DOHH2 (cell line): ENCODE measurements around the gene VPS37B.

Experiments used
- H3F3A ChIP-seq: fragments of 200-600 bp; sonication (generic), shearing (Covaris generic); 2 replicates; pipeline ENCODE4 v1.6.0; 2016; ENCODE audit warnings: antibody characterized with exemption, mild to moderate bottlenecking; ENCODE audit not compliant: control insufficient read depth, insufficient read depth
- H3K27ac ChIP-seq: fragments of 200-600 bp; sonication (generic); 2 replicates; pipeline ENCODE4 v1.5.1; 2014; ENCODE audit warnings: low read depth, mild to moderate bottlenecking, low read length, moderate library complexity
- H3K27me3 ChIP-seq: fragments of 200-600 bp; sonication (generic); 2 replicates; pipeline ENCODE4 v1.6.1; 2014; ENCODE audit warnings: mild to moderate bottlenecking, low read length, mixed read lengths; ENCODE audit not compliant: control insufficient read depth
- H3K36me3 ChIP-seq: fragments of 200-600 bp; sonication (generic); 2 replicates; pipeline ENCODE4 v1.6.1; 2014; ENCODE audit warnings: mild to moderate bottlenecking, low read length, moderate library complexity, mixed read lengths; ENCODE audit not compliant: control insufficient read depth
- H3K4me1 ChIP-seq: fragments of 200-600 bp; sonication (generic); 2 replicates; pipeline ENCODE4 v1.6.1; 2014; ENCODE audit warnings: mild to moderate bottlenecking, low read length, mixed read lengths; ENCODE audit not compliant: control insufficient read depth
- H3K4me2 ChIP-seq: fragments of 200-600 bp; sonication (generic); 2 replicates; pipeline ENCODE4 v1.6.0; 2014; ENCODE audit warnings: mild to moderate bottlenecking, low read length, moderate library complexity
- H3K4me3 ChIP-seq: fragments of 200-600 bp; sonication (generic); 2 replicates; pipeline ENCODE4 v1.5.1; 2014; ENCODE audit warnings: mild to moderate bottlenecking, low read length, mixed read lengths
- H3K79me2 ChIP-seq: fragments of 200-600 bp; sonication (generic); 2 replicates; pipeline ENCODE4 v1.6.1; 2014; ENCODE audit warnings: mild to moderate bottlenecking, low read length, mixed read lengths; ENCODE audit not compliant: control insufficient read depth
- H3K9me2 ChIP-seq: fragments of 200-600 bp; sonication (generic); replicated peaks from 2 replicates; pipeline ENCODE4 v1.6.1; 2014; ENCODE audit warnings: mild to moderate bottlenecking, low read length, mixed read lengths; ENCODE audit not compliant: control insufficient read depth
- H3K9me3 ChIP-seq: fragments of 200-600 bp; sonication (generic); 2 replicates; pipeline ENCODE4 v1.6.1; 2014; ENCODE audit warnings: antibody characterized with exemption, low read length, mixed read lengths; ENCODE audit not compliant: control insufficient read depth, insufficient read depth
- H4K20me1 ChIP-seq: fragments of 200-600 bp; sonication (generic); 2 replicates; pipeline ENCODE4 v1.6.0; 2014; ENCODE audit warnings: low read depth, mild to moderate bottlenecking, antibody characterized with exemption, low read length, moderate library complexity; ENCODE audit not compliant: control insufficient read depth, insufficient read depth
- CTCF ChIP-seq: fragments of 200-600 bp; sonication (generic); IDR thresholded peaks from one replicate; pipeline ENCODE4 v1.5.1; 2014; ENCODE audit warnings: antibody characterized with exemption, mild to moderate bottlenecking, low read depth, low read length; ENCODE audit not compliant: poor library complexity, severe bottlenecking
- EZH2phosphoT487 ChIP-seq: fragments of 200-600 bp; sonication (generic); IDR thresholded peaks from 2 replicates; pipeline ENCODE4 v1.6.1; 2017; ENCODE audit warnings: borderline replicate concordance, mild to moderate bottlenecking, antibody characterized with exemption, low read length, moderate library complexity, mixed read lengths

VPS37B gene

GRCh38 chr12:122855071-122855829 is 40.7 kb downstream of the VPS37B start:
- H3K36me3 ChIP-seq: peaks cover 29% of the 10 kb centered on the region

GRCh38 chr12:122854554-122854953 is 41.4 kb downstream of the VPS37B start:
- H3K4me3 ChIP-seq: no peak overlapping the region
- TF ChIP-seq CTCF (no peak), EZH2phosphoT487 (no peak)
- peaks cover 22% of the 10 kb centered on the region for H3K36me3 ChIP-seq
- H3F3A ChIP-seq: no peaks in the 10 kb centered on the region
- H3K9me3 ChIP-seq: no peaks in the 10 kb centered on the region
- no peaks in the 10 kb centered on the region for H3K79me2 ChIP-seq
- no peaks in the 10 kb centered on the region for H3K4me1 ChIP-seq
- no peak overlapping the region for H3K27ac ChIP-seq
- H4K20me1 ChIP-seq: no peaks in the 10 kb centered on the region
- H3K27me3 ChIP-seq: no peaks in the 10 kb centered on the region
- H3K9me2 ChIP-seq: no peaks in the 10 kb centered on the region
- H3K4me2 ChIP-seq: no peak overlapping the region

More at GRCh38 chr12:122855071-122855829, 40.7 kb downstream of the VPS37B start:
- no peak overlapping the region for H3K4me3 ChIP-seq
- H3K9me3 ChIP-seq: no peaks in the 10 kb centered on the region
- H3K9me2 ChIP-seq: no peaks in the 10 kb centered on the region
- H3K4me1 ChIP-seq: no peaks in the 10 kb centered on the region
- no peak overlapping the region for H3K27ac ChIP-seq
- H3K4me2 ChIP-seq: no peak overlapping the region
- TF ChIP-seq EZH2phosphoT487 (no peak), CTCF (no peak)
- no peaks in the 10 kb centered on the region for H3K27me3 ChIP-seq
- H3K79me2 ChIP-seq: no peaks in the 10 kb centered on the region
- H4K20me1 ChIP-seq: no peaks in the 10 kb centered on the region
- no peaks in the 10 kb centered on the region for H3F3A ChIP-seq

GRCh38 chr12:122853582-122854245 is 42.2 kb downstream of the VPS37B start:
- Histone ChIP-seq H3K9me2 (no peaks in the 10 kb centered on the region), H3K79me2 (no peaks in the 10 kb centered on the region), H4K20me1 (no peaks in the 10 kb centered on the region), H3K27ac (no peak overlapping the region), H3K4me2 (no peak overlapping the region), H3K27me3 (no peaks in the 10 kb centered on the region), H3K4me3 (no peak overlapping the region), H3K9me3 (no peaks in the 10 kb centered on the region), H3K36me3 (peaks cover 22% of the 10 kb centered on the region), H3K4me1 (no peaks in the 10 kb centered on the region), H3F3A (no peaks in the 10 kb centered on the region)
- TF ChIP-seq CTCF (no peak), EZH2phosphoT487 (no peak)
